ENCODE measurements around the gene HNRNPAB. TPM values are rescaled to one million over a fixed set of nuclear protein-coding genes. Genes with fewer than 3 reads are reported as not detected.
A peak's percentile ranks its signal among the peaks of the same experiment; 100 is the strongest.
"Not testable (repeated sequence)": the region's sequence is repeated elsewhere in the genome, so short reads cannot be mapped to it uniquely, and the experiment has no call there.

Gene HNRNPAB
- total RNA-seq, 8 experiments from 2014 or later = 64.2 to 234 (median 93.2) TPM

GRCh38 chr5:178248750-178249149 lies 44.4 kb downstream of the HNRNPAB start:
- Histone ChIP-seq H3K27ac (no peak overlapping the region), H3K4me1 (replicated peaks in 1 of 2) (no peaks in the 10 kb centered on the region), H3K4me3 (no peak overlapping the region)
- no peak for ATAC-seq (replicated peaks in 6 of 8)
- 80 to 100% (median 100%) methylated on average over 1 to 3 of the region's 18 CpGs; no CpG with 5 or more reads in 7 of the 10 experiments for WGBS, 10 experiments
- in situ Hi-C loops (cut with MboI; ENCODE audit: low pct_unique_long_range_greater_than_20kb in 2 of 9, low sequenced_read_pairs in 9 of 9, unreplicated experiment in 9 of 9) = no loop called here

- WGBS, 10 experiments = 0 to 70% (median 43%) methylated on average over 1 to 7 of the region's 13 CpGs; no CpG with 5 or more reads in 4 of the 10 experiments
- no peak overlapping the region for H3K4me3 ChIP-seq
- ATAC-seq (replicated peaks in 6 of 8) = peak in 6 of 8 experiments; percentile 13 to 76 (median 38)
- in situ Hi-C loops (cut with MboI; ENCODE audit: low pct_unique_long_range_greater_than_20kb in 2 of 9, low sequenced_read_pairs in 9 of 9, unreplicated experiment in 9 of 9) = no loop called here
- H3K27ac ChIP-seq = no peak overlapping the region
- no peaks in the 10 kb centered on the region for H3K4me1 ChIP-seq (replicated peaks in 1 of 2)
Measured at GRCh38 chr5:178249191-178249989, 45.1 kb downstream of the HNRNPAB start.

GRCh38 chr5:178250263-178250662 lies 45.9 kb downstream of the HNRNPAB start:
- no peak overlapping the region for H3K4me3 ChIP-seq
- ATAC-seq (replicated peaks in 6 of 8) = no peak
- in situ Hi-C loops (cut with MboI; ENCODE audit: low pct_unique_long_range_greater_than_20kb in 2 of 9, low sequenced_read_pairs in 9 of 9, unreplicated experiment in 9 of 9) = no loop called here

GRCh38 chr5:178252258-178252657 lies 47.9 kb downstream of the HNRNPAB start:
- WGBS, 10 experiments = 81% methylated on average over 4 of the region's 8 CpGs; no CpG with 5 or more reads in 9 of the 10 experiments
- peak in 1 of 8 experiments; percentile 48 for ATAC-seq (replicated peaks in 6 of 8)
- Histone ChIP-seq H3K4me1 (replicated peaks in 1 of 2) (no peaks in the 10 kb centered on the region), H3K4me3 (no peak overlapping the region), H3K27ac (no peak overlapping the region)
- in situ Hi-C loops (cut with MboI; ENCODE audit: low pct_unique_long_range_greater_than_20kb in 2 of 9, low sequenced_read_pairs in 9 of 9, unreplicated experiment in 9 of 9) = no loop called here

More at GRCh38 chr5:178250263-178250662, 45.9 kb downstream of the HNRNPAB start:
- WGBS, 10 experiments = 13 to 100% (median 75%) methylated on average over 1 to 5 of the region's 6 CpGs; no CpG with 5 or more reads in 3 of the 10 experiments
- H3K27ac ChIP-seq = no peak overlapping the region
- no peaks in the 10 kb centered on the region for H3K4me1 ChIP-seq (replicated peaks in 1 of 2)

- in situ Hi-C loops (cut with MboI; ENCODE audit: low pct_unique_long_range_greater_than_20kb in 2 of 9, low sequenced_read_pairs in 9 of 9, unreplicated experiment in 9 of 9); H3K4me3 ChIP-seq; ATAC-seq (replicated peaks in 6 of 8); H3K27ac ChIP-seq; H3K4me1 ChIP-seq (replicated peaks in 1 of 2): not testable (repeated sequence)
- WGBS, 10 experiments = 60 to 100% (median 95%) methylated on average over 4 to 6 of the region's 18 CpGs; no CpG with 5 or more reads in 4 of the 10 experiments
Measured at GRCh38 chr5:178253632-178254031, 49.3 kb downstream of the HNRNPAB start.

- in situ Hi-C loops (cut with MboI; ENCODE audit: low pct_unique_long_range_greater_than_20kb in 2 of 9, low sequenced_read_pairs in 9 of 9, unreplicated experiment in 9 of 9) = no loop called here
- WGBS, 10 experiments = 79 to 100% methylated on average over 1 to 8 of the region's 19 CpGs; no CpG with 5 or more reads in 8 of the 10 experiments
Measured at GRCh38 chr5:178256746-178257145, 52.4 kb downstream of the HNRNPAB start.

GRCh38 chr5:178257650-178258049 lies 53.3 kb downstream of the HNRNPAB start:
- Histone ChIP-seq H3K4me3 (no peak overlapping the region), H3K27ac (no peak overlapping the region), H3K4me1 (replicated peaks in 1 of 2) (no peaks in the 10 kb centered on the region)
- 0 to 100% (median 89%) methylated on average over 1 to 4 of the region's 4 CpGs; no CpG with 5 or more reads in 5 of the 10 experiments for WGBS, 10 experiments
- ATAC-seq (replicated peaks in 6 of 8) = no peak
- in situ Hi-C loops (cut with MboI; ENCODE audit: low pct_unique_long_range_greater_than_20kb in 2 of 9, low sequenced_read_pairs in 9 of 9, unreplicated experiment in 9 of 9) = no loop called here

More at GRCh38 chr5:178256746-178257145, 52.4 kb downstream of the HNRNPAB start:
- no peak for ATAC-seq (replicated peaks in 6 of 8)
- H3K4me3 ChIP-seq = no peak overlapping the region
- no peak overlapping the region for H3K27ac ChIP-seq
- H3K4me1 ChIP-seq (replicated peaks in 1 of 2) = no peaks in the 10 kb centered on the region

GRCh38 chr5:178259623-178260536 lies 55.5 kb downstream of the HNRNPAB start:
- ATAC-seq (replicated peaks in 6 of 8) = no peak
- 28 to 88% (median 75%) methylated on average over 1 to 7 of the region's 21 CpGs; no CpG with 5 or more reads in 2 of the 10 experiments for WGBS, 10 experiments
- Histone ChIP-seq H3K4me3 (no peak overlapping the region), H3K4me1 (replicated peaks in 1 of 2) (no peaks in the 10 kb centered on the region), H3K27ac (no peak overlapping the region)
- in situ Hi-C loops (cut with MboI; ENCODE audit: low pct_unique_long_range_greater_than_20kb in 2 of 9, low sequenced_read_pairs in 9 of 9, unreplicated experiment in 9 of 9) = no loop called here

Other genes starting within 250 kb of the HNRNPAB start
- under 1 TPM in 5 of 8 experiments, not detected in 3; 0.13 to 0.85 (median 0.41) TPM for gene PROP1, start 208.3 kb upstream of the HNRNPAB start, total RNA-seq
- gene N4BP3, start 91.0 kb upstream of the HNRNPAB start, total RNA-seq = 10 to 100 TPM in 1 of 8 experiments, 1 to 10 TPM in 5, under 1 TPM in 2; 0.41 to 11.4 (median 7.8) TPM
- gene RMND5B, start 73.5 kb upstream of the HNRNPAB start, total RNA-seq = 10 to 100 TPM; 12.4 to 34.7 (median 21.0) TPM
- gene NHP2, start 50.6 kb upstream of the HNRNPAB start, total RNA-seq = 100 to 1,000 TPM; 135 to 290 (median 207) TPM
- under 1 TPM in 3 of 8 experiments, not detected in 5; 0.08 to 0.24 (median 0.14) TPM for gene GMCL2, start 17.2 kb upstream of the HNRNPAB start, total RNA-seq
- 100 to 1,000 TPM in 1 of 8 experiments, 10 to 100 TPM in 6, 1 to 10 TPM in 1; 7.9 to 141 (median 19.7) TPM for gene PHYKPL, start 28.3 kb downstream of the HNRNPAB start, total RNA-seq

Measured in motor neuron (in vitro differentiated cells).